Activated T-helper 2 cell treated with anti-CD3 and anti-CD28 coated beads, Interferon-gamma antibody, Interleukin-2, Interleukin-4, amounts not matched to agents 10 μg/mL and 5 μg/mL and 100 μg/mL, durations not matched to agents 14 hours and 24 hours and 36 hours (primary cell): ENCODE data around the gene ENDOV. TPM values are rescaled to one million over a fixed set of nuclear protein-coding genes. Genes with fewer than 3 reads are reported as not detected.

Experiments
- DNase-seq: peaks from one replicate; pipeline ENCODE4 v3.0.0; 2021; ENCODE audit warnings: low spot score
- H3K27ac Mint-ChIP-seq: one replicate; pipeline ENCODE4 v1.8.0; 2021; ENCODE audit warnings: mixed read lengths
- H3K27me3 Mint-ChIP-seq: one replicate; pipeline ENCODE4 v1.8.0; 2021; ENCODE audit warnings: low read depth, mixed read lengths
- H3K36me3 Mint-ChIP-seq: one replicate; pipeline ENCODE4 v1.8.0; 2021; ENCODE audit warnings: low read depth, mixed read lengths
- H3K4me1 Mint-ChIP-seq: one replicate; pipeline ENCODE4 v1.8.0; 2021; ENCODE audit warnings: low read depth, mixed read lengths
- H3K4me3 Mint-ChIP-seq: one replicate; pipeline ENCODE4 v1.8.0; 2021; ENCODE audit warnings: low read depth, mild to moderate bottlenecking, moderate library complexity, mixed read lengths
- H3K9me3 Mint-ChIP-seq: one replicate; pipeline ENCODE4 v1.8.0; 2021; ENCODE audit warnings: mixed read lengths
- intact Hi-C: fragments of 100-400 bp; cut with micrococcal nuclease; formaldehyde crosslinking; loops from one replicate; pipeline ENCODE4 v1.15.1; 2023
- total RNA-seq: library from RNA; stranded (reverse); gene quantifications from 2 replicates; pipeline ENCODE4 v1.2.3, GENCODE V29; 2022

Gene ENDOV
- total RNA-seq, 1 donor from 2014 or later, result 16.1 TPM

GRCh38 chr17:80424261-80424660 is 9.3 kb downstream of the ENDOV start:
- H3K9me3 Mint-ChIP-seq, result no peaks in the 10 kb centered on the region
- peaks cover 10% of the 10 kb centered on the region for H3K4me1 Mint-ChIP-seq
- H3K4me3 Mint-ChIP-seq, result no peak overlapping the region
- intact Hi-C loops, result no loop called here
- DNase-seq, result no peak
- H3K27me3 Mint-ChIP-seq, result no peaks in the 10 kb centered on the region
- H3K27ac Mint-ChIP-seq, result no peak overlapping the region
- H3K36me3 Mint-ChIP-seq, result no peaks in the 10 kb centered on the region

GRCh38 chr17:80424878-80425765 is 10.2 kb downstream of the ENDOV start:
- intact Hi-C loops, result no loop called here

GRCh38 chr17:80425835-80426426 is 11.0 kb downstream of the ENDOV start:
- peaks cover 10% of the 10 kb centered on the region for H3K4me1 Mint-ChIP-seq
- intact Hi-C loops, result no loop called here
- H3K4me3 Mint-ChIP-seq, result no peak overlapping the region
- no peaks in the 10 kb centered on the region for H3K27me3 Mint-ChIP-seq
- no peak for DNase-seq
- H3K27ac Mint-ChIP-seq, result no peak overlapping the region
- no peaks in the 10 kb centered on the region for H3K36me3 Mint-ChIP-seq
- H3K9me3 Mint-ChIP-seq, result no peaks in the 10 kb centered on the region

More at GRCh38 chr17:80424878-80425765, 10.2 kb downstream of the ENDOV start:
- H3K36me3 Mint-ChIP-seq, result no peaks in the 10 kb centered on the region
- DNase-seq, result no peak
- no peak overlapping the region for H3K27ac Mint-ChIP-seq
- H3K4me3 Mint-ChIP-seq, result no peak overlapping the region
- H3K9me3 Mint-ChIP-seq, result no peaks in the 10 kb centered on the region
- H3K4me1 Mint-ChIP-seq, result peaks cover 10% of the 10 kb centered on the region
- H3K27me3 Mint-ChIP-seq, result no peaks in the 10 kb centered on the region

GRCh38 chr17:80426671-80427326 is 11.8 kb downstream of the ENDOV start:
- peak; percentile 81 for DNase-seq
- H3K27ac Mint-ChIP-seq, result no peak overlapping the region
- H3K4me3 Mint-ChIP-seq, result no peak overlapping the region
- intact Hi-C loops, result loop anchor here (1.0 kb wide), 2 partner anchors 149 to 555 kb away; no protein-coding TSS in a partner anchor
- H3K27me3 Mint-ChIP-seq, result no peaks in the 10 kb centered on the region
- H3K9me3 Mint-ChIP-seq, result no peaks in the 10 kb centered on the region
- H3K36me3 Mint-ChIP-seq, result no peaks in the 10 kb centered on the region
- peaks cover 10% of the 10 kb centered on the region for H3K4me1 Mint-ChIP-seq

- H3K4me3 Mint-ChIP-seq, result no peak overlapping the region
- H3K9me3 Mint-ChIP-seq, result no peaks in the 10 kb centered on the region
- intact Hi-C loops, result loop anchor here (1.0 kb wide), 2 partner anchors 148 to 554 kb away; no protein-coding TSS in a partner anchor
- no peak for DNase-seq
- H3K27ac Mint-ChIP-seq, result no peak overlapping the region
- peaks cover 10% of the 10 kb centered on the region for H3K4me1 Mint-ChIP-seq
- no peaks in the 10 kb centered on the region for H3K27me3 Mint-ChIP-seq
- H3K36me3 Mint-ChIP-seq, result no peaks in the 10 kb centered on the region
These were observed 12.7 kb downstream of the ENDOV start for GRCh38 chr17:80427366-80428282.

GRCh38 chr17:80428363-80428762 is 13.4 kb downstream of the ENDOV start:
- intact Hi-C loops, result no loop called here
- Mint-ChIP-seq H3K36me3 (no peaks in the 10 kb centered on the region), H3K4me3 (no peak overlapping the region), H3K9me3 (no peaks in the 10 kb centered on the region), H3K27ac (no peak overlapping the region), H3K27me3 (no peaks in the 10 kb centered on the region), H3K4me1 (peaks cover 10% of the 10 kb centered on the region)
- DNase-seq, result no peak

GRCh38 chr17:80428796-80429195 is 13.8 kb downstream of the ENDOV start:
- Mint-ChIP-seq H3K27me3 (no peaks in the 10 kb centered on the region), H3K4me1 (peaks cover 10% of the 10 kb centered on the region), H3K4me3 (no peak overlapping the region), H3K36me3 (no peaks in the 10 kb centered on the region), H3K9me3 (no peaks in the 10 kb centered on the region), H3K27ac (no peak overlapping the region)
- intact Hi-C loops, result no loop called here
- no peak for DNase-seq

GRCh38 chr17:80429356-80430275 is 14.6 kb downstream of the ENDOV start:
- Mint-ChIP-seq H3K27me3 (no peaks in the 10 kb centered on the region), H3K4me1 (peaks cover 6% of the 10 kb centered on the region), H3K27ac (no peak overlapping the region), H3K4me3 (no peak overlapping the region), H3K36me3 (no peaks in the 10 kb centered on the region), H3K9me3 (no peaks in the 10 kb centered on the region)
- DNase-seq, result no peak
- intact Hi-C loops, result no loop called here

- DNase-seq, result no peak
- H3K4me1 Mint-ChIP-seq, result peaks cover 6% of the 10 kb centered on the region
- H3K27ac Mint-ChIP-seq, result no peak overlapping the region
- H3K36me3 Mint-ChIP-seq, result no peaks in the 10 kb centered on the region
- H3K9me3 Mint-ChIP-seq, result no peaks in the 10 kb centered on the region
- H3K27me3 Mint-ChIP-seq, result no peaks in the 10 kb centered on the region
- H3K4me3 Mint-ChIP-seq, result no peak overlapping the region
- intact Hi-C loops, result no loop called here
These were observed 15.7 kb downstream of the ENDOV start for GRCh38 chr17:80430446-80431245.

GRCh38 chr17:80431246-80432195 is 16.6 kb downstream of the ENDOV start:
- intact Hi-C loops, result no loop called here
- peaks cover 4% of the 10 kb centered on the region for H3K4me1 Mint-ChIP-seq
- no peaks in the 10 kb centered on the region for H3K9me3 Mint-ChIP-seq
- no peak overlapping the region for H3K27ac Mint-ChIP-seq
- no peak overlapping the region for H3K4me3 Mint-ChIP-seq
- H3K27me3 Mint-ChIP-seq, result no peaks in the 10 kb centered on the region
- H3K36me3 Mint-ChIP-seq, result no peaks in the 10 kb centered on the region
- no peak for DNase-seq
